CD14-positive monocyte (primary cell): ENCODE measurements around the gene ANKRD65. TPM values are rescaled to one million over a fixed set of nuclear protein-coding genes. Genes with fewer than 3 reads are reported as not detected.

Source experiments
- DNase-seq, 3 donors: peaks; one replicate each; pipeline ENCODE4 v3.0.0-alpha.2; 2011 to 2022
- H2AFZ ChIP-seq: 2 replicates; pipeline ENCODE4 v1.6.0; 2012; ENCODE audit warnings: mild to moderate bottlenecking, low read depth, low read length, inconsistent platforms; ENCODE audit not compliant: insufficient read depth, poor library complexity, severe bottlenecking
- H3K27ac ChIP-seq, 2 donors: 1 replicate in 1 of 2; 2 replicates in 1 of 2; pipeline ENCODE4 v1.5.1; 2012 to 2013; ENCODE audit warnings: low read length in 2 of 2, control low read depth in 1 of 2, inconsistent platforms in 1 of 2, low read depth in 1 of 2, mild to moderate bottlenecking in 1 of 2
- H3K27me3 ChIP-seq, 2 donors: one replicate each; pipeline versions ENCODE4 v1.6.0 to v1.6.1; 2011 to 2013; ENCODE audit warnings: low read length in 2 of 2; ENCODE audit not compliant: control insufficient read depth in 2 of 2, insufficient read depth in 2 of 2
- H3K36me3 ChIP-seq, 2 donors: replicated peaks in 1 of 2; 1 replicate in 1 of 2; 2 replicates in 1 of 2; pipeline versions ENCODE4 v1.5.1 to v1.6.1; 2012 to 2013; ENCODE audit warnings: low read length in 2 of 2, control low read depth in 1 of 2, inconsistent platforms in 1 of 2, mild to moderate bottlenecking in 1 of 2; ENCODE audit not compliant: insufficient read depth in 2 of 2, control insufficient read depth in 1 of 2
- H3K4me1 ChIP-seq, 2 donors: 1 replicate in 1 of 2; 2 replicates in 1 of 2; pipeline versions ENCODE4 v1.5.1 to v1.6.1; 2012 to 2013; ENCODE audit warnings: low read length in 2 of 2, control low read depth in 1 of 2, inconsistent platforms in 1 of 2, mild to moderate bottlenecking in 1 of 2, moderate library complexity in 1 of 2; ENCODE audit not compliant: insufficient read depth in 2 of 2, control insufficient read depth in 1 of 2
- H3K4me2 ChIP-seq: replicated peaks from 2 replicates; pipeline ENCODE3; 2012; ENCODE audit warnings: low read length, moderate library complexity, mild to moderate bottlenecking; ENCODE audit not compliant: poor library complexity, severe bottlenecking; ENCODE audit errors: extremely low read depth
- H3K4me3 ChIP-seq, 3 experiments: fragments of 200-600 bp in 1 of 3; sonication (generic) in 1 of 3; replicated peaks in 1 of 3; 1 replicate in 2 of 3; 2 replicates in 1 of 3; pipeline ENCODE4 v1.5.1; 2011 to 2013; ENCODE audit warnings: low read length in 3 of 3, mild to moderate bottlenecking in 3 of 3, control low read depth in 2 of 3, low read depth in 2 of 3, inconsistent platforms in 1 of 3, moderate library complexity in 1 of 3
- H3K79me2 ChIP-seq: 2 replicates; pipeline ENCODE4 v1.6.0; 2012; ENCODE audit warnings: mild to moderate bottlenecking, control low read depth, inconsistent platforms, low read length, moderate library complexity; ENCODE audit not compliant: insufficient read depth
- H3K9ac ChIP-seq: 2 replicates; pipeline ENCODE4 v1.6.0; 2017; ENCODE audit warnings: low read length, mild to moderate bottlenecking; ENCODE audit not compliant: insufficient read depth, poor library complexity, severe bottlenecking
- H3K9me3 ChIP-seq, 2 donors: replicated peaks in 1 of 2; 1 replicate in 1 of 2; 2 replicates in 1 of 2; pipeline versions ENCODE4 v1.5.1 to v1.6.1; 2012 to 2013; ENCODE audit warnings: low read length in 2 of 2, control low read depth in 1 of 2; ENCODE audit not compliant: control insufficient read depth in 1 of 2, insufficient read depth in 1 of 2
- H4K20me1 ChIP-seq: 2 replicates; pipeline ENCODE4 v1.6.0; 2012; ENCODE audit warnings: mild to moderate bottlenecking, low read length, control low read depth, moderate library complexity; ENCODE audit not compliant: insufficient read depth
- H3K27ac Mint-ChIP-seq, 7 donors: one replicate each; pipeline ENCODE4 v1.8.0; 2020; ENCODE audit warnings: mild to moderate bottlenecking in 7 of 7, mixed read lengths in 7 of 7, moderate library complexity in 6 of 7, inconsistent platforms in 2 of 7
- H3K27me3 Mint-ChIP-seq, 3 donors: one replicate each; pipeline ENCODE4 v1.8.0; 2021 to 2022; ENCODE audit warnings: low read depth in 3 of 3, mild to moderate bottlenecking in 3 of 3, mixed read lengths in 3 of 3, moderate library complexity in 3 of 3, inconsistent platforms in 1 of 3
- H3K36me3 Mint-ChIP-seq, 2 donors: one replicate each; pipeline ENCODE4 v1.8.0; 2020; ENCODE audit warnings: mixed read lengths in 2 of 2, inconsistent platforms in 1 of 2, mild to moderate bottlenecking in 1 of 2
- H3K4me1 Mint-ChIP-seq: one replicate; pipeline ENCODE4 v1.8.0; 2020; ENCODE audit warnings: mild to moderate bottlenecking, mixed read lengths
- H3K4me3 Mint-ChIP-seq, 2 donors: one replicate each; pipeline ENCODE4 v1.8.0; 2020; ENCODE audit warnings: mild to moderate bottlenecking in 2 of 2, mixed read lengths in 2 of 2, moderate library complexity in 1 of 2
- H3K9me3 Mint-ChIP-seq, 7 donors: one replicate each; pipeline ENCODE4 v1.8.0; 2020 to 2022; ENCODE audit warnings: mixed read lengths in 7 of 7, mild to moderate bottlenecking in 6 of 7, moderate library complexity in 6 of 7, inconsistent platforms in 2 of 7
- CTCF ChIP-seq: fragments of 200-600 bp; IDR thresholded peaks from one replicate; pipeline ENCODE4 v1.8.0; 2022; ENCODE audit warnings: antibody characterized with exemption, mild to moderate bottlenecking
- whole genome bisulfite sequencing: methylation state at CpG from one replicate; pipeline ENCODE4 v1.1.5; 2013; ENCODE audit warnings: missing lambda C conversion rate; ENCODE audit not compliant: insufficient coverage; 5-methylcytosine and 5-hydroxymethylcytosine counted together
- intact Hi-C, 2 donors: fragments of 100-400 bp; cut with micrococcal nuclease; formaldehyde crosslinking; loops; one replicate each; pipeline versions ENCODE4 v1.15.0 to v1.15.1; 2023
- polyA plus RNA-seq, 3 donors: library from polyadenylated mRNA; depleted of rRNA in 1 of 3; unstranded in 2 of 3; stranded (reverse) in 1 of 3; fragments of 300-500 nt in 2 of 3; fragments of >200 nt in 1 of 3; fragmentation: Illumina TruSeq in 2 of 3; gene quantifications; 1 replicate in 2 of 3; 2 replicates in 1 of 3; pipeline ENCODE4 v1.2.3, GENCODE V29; 2012 to 2021

Gene ANKRD65
- polyA plus RNA-seq, 3 donors, result 0.04 TPM; not detected in 2

GRCh38 chr1:1381294-1381693 lies 39.8 kb downstream of the ANKRD65 start:
- no peak for TF ChIP-seq CTCF
- Histone ChIP-seq H3K27me3 (no peaks in the 10 kb centered on the region), H3K9ac (no peak overlapping the region), H2AFZ (no peak overlapping the region), H3K27ac (no peak overlapping the region), H3K9me3 (no peaks in the 10 kb centered on the region), H3K79me2 (peaks cover 6% of the 10 kb centered on the region), H4K20me1 (peaks cover 11% of the 10 kb centered on the region), H3K4me2 (no peak overlapping the region), H3K4me3 (no peak overlapping the region), H3K4me1 (no peaks in the 10 kb centered on the region), H3K36me3 (peaks cover 11 to 22% of the 10 kb centered on the region in 2 donors)
- Mint-ChIP-seq H3K27ac (no peak overlapping the region), H3K4me1 (no peaks in the 10 kb centered on the region), H3K9me3 (no peaks in the 10 kb centered on the region), H3K27me3 (peaks cover 0 to 2% (median 0%) of the 10 kb centered on the region in 3 donors), H3K36me3 (peaks cover 13 to 19% of the 10 kb centered on the region in 2 donors), H3K4me3 (no peak overlapping the region)
- intact Hi-C loops, result no loop called here
- no peak for DNase-seq
- WGBS, result 86% methylated on average over 8 of the region's 8 CpGs

- Mint-ChIP-seq H3K27ac (no peak overlapping the region), H3K4me3 (no peak overlapping the region), H3K27me3 (peaks cover 0 to 2% (median 0%) of the 10 kb centered on the region in 3 donors), H3K4me1 (no peaks in the 10 kb centered on the region), H3K9me3 (no peaks in the 10 kb centered on the region), H3K36me3 (peaks cover 9 to 15% of the 10 kb centered on the region in 2 donors)
- Histone ChIP-seq H3K36me3 (peaks cover 7 to 18% of the 10 kb centered on the region in 2 donors), H4K20me1 (peaks cover 7% of the 10 kb centered on the region), H3K27ac (no peak overlapping the region), H3K4me1 (peaks cover 2 to 4% of the 10 kb centered on the region in 2 donors), H3K9ac (no peak overlapping the region), H3K4me3 (no peak overlapping the region), H3K27me3 (no peaks in the 10 kb centered on the region), H3K4me2 (no peak overlapping the region), H3K9me3 (no peaks in the 10 kb centered on the region), H3K79me2 (peaks cover 6% of the 10 kb centered on the region), H2AFZ (no peak overlapping the region)
- intact Hi-C loops, result no loop called here
- no peak for DNase-seq
- no peak for TF ChIP-seq CTCF
- 97% methylated on average over 16 of the region's 16 CpGs for WGBS
These were observed 40.2 kb downstream of the ANKRD65 start for GRCh38 chr1:1380860-1381259.
